ENCODE data around the gene B3GNT4.

Gene B3GNT4

GRCh38 chr12:122205053-122205925 lies 1.8 kb downstream of the B3GNT4 start:
- TF ChIP-seq CTCF (IDR thresholded peaks at IDR 0.05; ENCODE audit: low read depth, low read length, poor library complexity, severe bottlenecking) (no peak), EZH2phosphoT487 (IDR thresholded peaks at IDR 0.05; ENCODE audit: borderline replicate concordance, low read length) (no peak)
- Histone ChIP-seq H3F3A (ENCODE audit: control insufficient read depth, insufficient read depth) (peaks cover 11% of the 10 kb centered on the region), H3K27ac (ENCODE audit: low read depth, low read length) (no peak overlapping the region), H3K9me2 (replicated peaks; ENCODE audit: control insufficient read depth, low read length) (no peaks in the 10 kb centered on the region), H3K4me2 (ENCODE audit: low read length) (no peak overlapping the region), H3K4me1 (ENCODE audit: control insufficient read depth, low read length) (peaks cover 15% of the 10 kb centered on the region), H3K36me3 (ENCODE audit: control insufficient read depth, low read length) (peaks cover 29% of the 10 kb centered on the region), H3K79me2 (ENCODE audit: control insufficient read depth, low read length) (no peaks in the 10 kb centered on the region), H3K27me3 (ENCODE audit: control insufficient read depth, low read length) (peaks cover 43% of the 10 kb centered on the region), H3K4me3 (ENCODE audit: low read length) (no peak overlapping the region), H3K9me3 (ENCODE audit: control insufficient read depth, insufficient read depth, low read length) (no peaks in the 10 kb centered on the region), H4K20me1 (ENCODE audit: control insufficient read depth, insufficient read depth, low read depth, low read length) (peaks cover 6% of the 10 kb centered on the region; the same call in 1 of the 2 replicates)

GRCh38 chr12:122206111-122206881 lies 2.8 kb downstream of the B3GNT4 start:
- H3K4me2 ChIP-seq (ENCODE audit: low read length), result no peak overlapping the region
- H4K20me1 ChIP-seq (ENCODE audit: control insufficient read depth, insufficient read depth, low read depth, low read length), result peaks cover 6% of the 10 kb centered on the region; the same call in 1 of the 2 replicates
- H3K4me1 ChIP-seq (ENCODE audit: control insufficient read depth, low read length), result peaks cover 15% of the 10 kb centered on the region
- H3K9me2 ChIP-seq (replicated peaks; ENCODE audit: control insufficient read depth, low read length), result no peaks in the 10 kb centered on the region
- peaks cover 38% of the 10 kb centered on the region for H3K27me3 ChIP-seq (ENCODE audit: control insufficient read depth, low read length)
- no peak overlapping the region for H3K27ac ChIP-seq (ENCODE audit: low read depth, low read length)
- H3K9me3 ChIP-seq (ENCODE audit: control insufficient read depth, insufficient read depth, low read length), result no peaks in the 10 kb centered on the region
- H3K79me2 ChIP-seq (ENCODE audit: control insufficient read depth, low read length), result no peaks in the 10 kb centered on the region
- no peak overlapping the region for H3K4me3 ChIP-seq (ENCODE audit: low read length)
- TF ChIP-seq EZH2phosphoT487 (IDR thresholded peaks at IDR 0.05; ENCODE audit: borderline replicate concordance, low read length), result no peak
- TF ChIP-seq CTCF (IDR thresholded peaks at IDR 0.05; ENCODE audit: low read depth, low read length, poor library complexity, severe bottlenecking), result no peak
- H3F3A ChIP-seq (ENCODE audit: control insufficient read depth, insufficient read depth), result peaks cover 11% of the 10 kb centered on the region
- H3K36me3 ChIP-seq (ENCODE audit: control insufficient read depth, low read length), result peaks cover 31% of the 10 kb centered on the region

- peaks cover 35% of the 10 kb centered on the region for H3K27me3 ChIP-seq (ENCODE audit: control insufficient read depth, low read length)
- no peaks in the 10 kb centered on the region for H3K9me2 ChIP-seq (replicated peaks; ENCODE audit: control insufficient read depth, low read length)
- H3K9me3 ChIP-seq (ENCODE audit: control insufficient read depth, insufficient read depth, low read length), result no peaks in the 10 kb centered on the region
- peaks cover 6% of the 10 kb centered on the region; the same call in 1 of the 2 replicates for H4K20me1 ChIP-seq (ENCODE audit: control insufficient read depth, insufficient read depth, low read depth, low read length)
- peaks cover 36% of the 10 kb centered on the region for H3K36me3 ChIP-seq (ENCODE audit: control insufficient read depth, low read length)
- H3K4me2 ChIP-seq (ENCODE audit: low read length), result no peak overlapping the region
- H3K4me1 ChIP-seq (ENCODE audit: control insufficient read depth, low read length), result peaks cover 15% of the 10 kb centered on the region
- peaks cover 16% of the 10 kb centered on the region for H3F3A ChIP-seq (ENCODE audit: control insufficient read depth, insufficient read depth)
- TF ChIP-seq CTCF (IDR thresholded peaks at IDR 0.05; ENCODE audit: low read depth, low read length, poor library complexity, severe bottlenecking) (no peak), EZH2phosphoT487 (IDR thresholded peaks at IDR 0.05; ENCODE audit: borderline replicate concordance, low read length) (no peak)
- no peak overlapping the region for H3K27ac ChIP-seq (ENCODE audit: low read depth, low read length)
- H3K79me2 ChIP-seq (ENCODE audit: control insufficient read depth, low read length), result no peaks in the 10 kb centered on the region
- no peak overlapping the region for H3K4me3 ChIP-seq (ENCODE audit: low read length)
These were observed 3.5 kb downstream of the B3GNT4 start for GRCh38 chr12:122206976-122207375.
